Stimulated activated CD4-positive, alpha-beta T cell treated with anti-CD3 and anti-CD28 coated beads, Interleukin-15, amount 100 ng/mL, for 48 hours (primary cell): Measurements from ENCODE around the gene IFT43.

Experiments used
- DNase-seq, 2 donors: peaks; one replicate each; pipeline ENCODE4 v3.0.0-alpha.2; 2020; ENCODE audit warnings: low read depth in 2 of 2

The IFT43 gene

GRCh38 chr14:76109087-76109880, 123.7 kb downstream of the IFT43 start:
- DNase-seq, result no peak

- DNase-seq, result no peak
Measured at GRCh38 chr14:76112889-76113624, 127.5 kb downstream of the IFT43 start.

GRCh38 chr14:76113691-76114090, 128.1 kb downstream of the IFT43 start:
- no peak for DNase-seq

GRCh38 chr14:76115010-76115422, 129.5 kb downstream of the IFT43 start:
- no peak for DNase-seq

GRCh38 chr14:76117789-76118484, 132.4 kb downstream of the IFT43 start:
- DNase-seq, result no peak

- no peak for DNase-seq
Measured at GRCh38 chr14:76118594-76118993, 133.0 kb downstream of the IFT43 start.

GRCh38 chr14:76121089-76121748, 135.7 kb downstream of the IFT43 start:
- DNase-seq, result no peak

GRCh38 chr14:76123426-76124225, 138.1 kb downstream of the IFT43 start:
- DNase-seq, result no peak

- no peak for DNase-seq
Measured at GRCh38 chr14:76125511-76125910, 139.9 kb downstream of the IFT43 start.

- no peak for DNase-seq
Measured at GRCh38 chr14:76126076-76126475, 140.5 kb downstream of the IFT43 start.

- no peak for DNase-seq
Measured at GRCh38 chr14:76129851-76130576, 144.5 kb downstream of the IFT43 start.

GRCh38 chr14:76131071-76131965, 145.8 kb downstream of the IFT43 start:
- DNase-seq, result no peak

- no peak for DNase-seq
Measured at GRCh38 chr14:76133103-76133502, 147.5 kb downstream of the IFT43 start.
